ENCODE data around the gene ENTPD8.

DNA sequence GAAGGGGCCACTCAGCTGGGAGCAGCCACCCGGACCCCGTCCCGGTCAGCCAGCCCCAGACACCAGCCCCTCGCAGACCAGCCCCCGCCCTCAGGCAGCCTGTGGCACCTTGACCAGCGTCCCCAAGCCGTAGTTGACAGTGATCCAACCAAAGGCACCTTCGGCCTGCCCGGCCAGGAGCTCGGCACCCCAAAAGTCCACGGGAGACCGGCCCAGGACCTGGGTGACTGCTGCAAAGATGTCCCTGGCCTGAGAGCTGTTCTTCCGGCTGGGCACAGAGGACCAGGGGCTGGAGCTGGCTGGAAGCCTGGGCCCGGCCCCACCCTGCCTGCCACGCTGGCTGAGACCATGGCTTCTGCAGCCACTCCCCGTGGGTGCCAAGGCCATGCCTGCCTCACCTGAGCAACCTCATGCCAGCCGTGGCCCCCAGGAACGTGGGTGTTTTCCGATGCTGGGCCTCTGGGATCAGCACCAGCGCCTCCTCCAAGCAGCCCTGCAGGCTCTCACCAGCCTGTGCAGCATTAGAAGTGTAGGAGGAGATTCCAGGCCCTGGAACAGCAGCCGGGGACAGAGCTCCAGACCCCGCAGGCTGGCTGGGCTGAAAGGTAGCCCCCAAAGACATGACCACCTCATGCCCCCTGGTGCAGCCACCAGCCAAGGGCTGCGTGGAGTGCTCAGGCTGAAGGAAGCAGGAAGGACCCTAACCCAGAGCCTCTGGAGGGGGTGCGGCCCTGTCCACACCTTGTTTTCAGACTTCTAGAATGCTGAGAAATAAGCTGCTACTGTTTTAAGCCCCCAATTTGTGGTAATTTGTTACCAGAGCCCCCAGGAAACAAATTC, 4.2 kb downstream of the ENTPD8 start:
- TF ChIP-seq POLR2A (IDR thresholded peaks at IDR 0.05; ENCODE audit: low read depth, low read length) (no peak), TCF7 (IDR thresholded peaks at IDR 0.05; ENCODE audit: borderline replicate concordance) (no peak), SMAD1 (IDR thresholded peaks at IDR 0.05; ENCODE audit: low read depth, partially characterized antibody) (no peak), RCOR1 (conservative IDR thresholded peaks at IDR 0.05; ENCODE audit: low read depth, low read length) (no peak), RFX5 (IDR thresholded peaks at IDR 0.05; ENCODE audit: low read depth, low read length) (no peak), RELA (IDR thresholded peaks at IDR 0.05; ENCODE audit: borderline replicate concordance, partially characterized antibody) (no peak), EP300 (IDR thresholded peaks at IDR 0.05; ENCODE audit: borderline replicate concordance in 1 of 2, control insufficient read depth in 1 of 2, low read depth in 2 of 2, low read length in 2 of 2) (no peak)
- TF ChIP-seq, protein P1, sequence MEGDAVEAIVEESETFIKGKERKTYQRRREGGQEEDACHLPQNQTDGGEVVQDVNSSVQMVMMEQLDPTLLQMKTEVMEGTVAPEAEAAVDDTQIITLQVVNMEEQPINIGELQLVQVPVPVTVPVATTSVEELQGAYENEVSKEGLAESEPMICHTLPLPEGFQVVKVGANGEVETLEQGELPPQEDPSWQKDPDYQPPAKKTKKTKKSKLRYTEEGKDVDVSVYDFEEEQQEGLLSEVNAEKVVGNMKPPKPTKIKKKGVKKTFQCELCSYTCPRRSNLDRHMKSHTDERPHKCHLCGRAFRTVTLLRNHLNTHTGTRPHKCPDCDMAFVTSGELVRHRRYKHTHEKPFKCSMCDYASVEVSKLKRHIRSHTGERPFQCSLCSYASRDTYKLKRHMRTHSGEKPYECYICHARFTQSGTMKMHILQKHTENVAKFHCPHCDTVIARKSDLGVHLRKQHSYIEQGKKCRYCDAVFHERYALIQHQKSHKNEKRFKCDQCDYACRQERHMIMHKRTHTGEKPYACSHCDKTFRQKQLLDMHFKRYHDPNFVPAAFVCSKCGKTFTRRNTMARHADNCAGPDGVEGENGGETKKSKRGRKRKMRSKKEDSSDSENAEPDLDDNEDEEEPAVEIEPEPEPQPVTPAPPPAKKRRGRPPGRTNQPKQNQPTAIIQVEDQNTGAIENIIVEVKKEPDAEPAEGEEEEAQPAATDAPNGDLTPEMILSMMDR (IDR thresholded peaks at IDR 0.05 in 2 of 3, conservative IDR thresholded peaks at IDR 0.05 in 1 of 3; ENCODE audit: control insufficient read depth in 2 of 3, extremely low read depth in 1 of 3, insufficient read depth in 1 of 3, low read depth in 3 of 3, low read length in 3 of 3) = no peak
